ENCODE data around the gene FRRS1L. TPM values are rescaled to one million over a fixed set of nuclear protein-coding genes. Genes with fewer than 3 reads are reported as not detected.

The FRRS1L gene
- total and polyA plus RNA-seq, 2 of the 13 experiments (the other 11 are each of a cell fraction or from before 2014, with no cell fraction given) = 0.02 to 0.03 TPM

GRCh38 chr9:109098171-109098959 lies 68.7 kb downstream of the FRRS1L start (continued):
- TF ChIP-seq FOXA1 (IDR thresholded peaks at IDR 0.05) (no peak), FOXA1 (CRISPR knock-in tag; IDR thresholded peaks at IDR 0.05) (0 out of 2 replicates have a peak, but pooled peaks have one; percentile 19), FOXK1 (CRISPR knock-in tag; IDR thresholded peaks at IDR 0.05; ENCODE audit: borderline replicate concordance, low read depth) (peak; percentile 35; the same call in 1 of the 2 replicates), ZNF296 (CRISPR knock-in tag; conservative IDR thresholded peaks at IDR 0.05) (no peak), HNRNPK (IDR thresholded peaks at IDR 0.05; ENCODE audit: low read depth, low read length, poor library complexity, severe bottlenecking) (no peak), KLF12 (CRISPR knock-in tag; IDR thresholded peaks at IDR 0.05; ENCODE audit: borderline replicate concordance) (no peak), NFE2 (CRISPR knock-in tag; IDR thresholded peaks at IDR 0.05) (peak; percentile 58; the same call in 1 of the 2 replicates), FOXA3 (CRISPR knock-in tag; IDR thresholded peaks at IDR 0.05) (peak; percentile 30; the same call in 1 of the 2 replicates)

GRCh38 chr9:109097146-109097545 lies 69.9 kb downstream of the FRRS1L start:
- in situ Hi-C loops (cut with HindIII; ENCODE audit: extremely low pct_ligation_motif_present, low pct_unique_long_range_greater_than_20kb) (no loop called here), intact Hi-C loops (cut with micrococcal nuclease; ENCODE audit: unreplicated experiment) (loop anchor here (5.0 kb wide), 1 partner anchor 85 kb away; no protein-coding TSS in a partner anchor)
- TF ChIP-seq DPF2 (CRISPR knock-in tag; IDR thresholded peaks at IDR 0.05; ENCODE audit: borderline replicate concordance, low read depth) (no peak), ZFP36L1 (CRISPR knock-in tag; IDR thresholded peaks at IDR 0.05) (no peak), HMGXB4 (CRISPR knock-in tag; IDR thresholded peaks at IDR 0.05; ENCODE audit: borderline replicate concordance in 1 of 2, low read depth in 1 of 2) (no peak)
- no peak overlapping the region for H3K27ac ChIP-seq (ENCODE audit: extremely low read length, insufficient read depth, low read length)
- DNase-seq (ENCODE audit: low spot score) (no peak), ATAC-seq (no peak), FAIRE-seq (no peak)
- no peak overlapping the region for H3K9ac ChIP-seq (ENCODE audit: insufficient read depth, low read depth, low read length)
- peaks cover 59% of the 10 kb centered on the region for H3K4me1 ChIP-seq (ENCODE audit: insufficient read depth, low read length)
- no peak overlapping the region for H3K4me3 ChIP-seq (replicated peaks in 1 of 3; ENCODE audit: insufficient read depth in 1 of 3, low read depth in 2 of 3, low read length in 3 of 3)
- BruUV-seq (replicated peaks) = no TSS peak
- no peak overlapping the region for H3K4me2 ChIP-seq (ENCODE audit: low read depth, low read length)
- peaks cover 9 to 40% of the 10 kb centered on the region in 2 experiments; a peak in 4 of 5 replicates for H3K36me3 ChIP-seq (replicated peaks in 1 of 2; ENCODE audit: control insufficient read depth in 1 of 2, insufficient read depth in 2 of 2, low read length in 2 of 2)
- H3K79me2 ChIP-seq (ENCODE audit: insufficient read depth, low read length) = peaks cover 89% of the 10 kb centered on the region
- ChIA-PET POLR2A (no interaction called here), CTCF (ENCODE audit: low intra/inter-chr PET ratio, low total read pairs) (no interaction called here)
- H3K27me3 ChIP-seq (ENCODE audit: control insufficient read depth in 1 of 2, insufficient read depth in 2 of 2, low read length in 2 of 2) = no peaks in the 10 kb centered on the region
- H3K9me3 ChIP-seq (ENCODE audit: low read length) = no peaks in the 10 kb centered on the region
- no peaks in the 10 kb centered on the region; the same call in 1 of the 2 replicates for H4K20me1 ChIP-seq (ENCODE audit: insufficient read depth, low read length)
- 98% methylated on average over 4 of the region's 4 CpGs for WGBS (ENCODE audit: low lambda C conversion rate)
- H2AFZ ChIP-seq (ENCODE audit: low read length) = no peak overlapping the region

Data from HepG2 (cell line).